ENCODE measurements around the gene PRTG. TPM values are rescaled to one million over a fixed set of nuclear protein-coding genes. Genes with fewer than 3 reads are reported as not detected.
"Not testable (repeated sequence)": the region's sequence is repeated elsewhere in the genome, so short reads cannot be mapped to it uniquely, and the experiment has no call there.

Gene PRTG
- total RNA-seq, 2 experiments from 2014 or later: not detected

DNA sequence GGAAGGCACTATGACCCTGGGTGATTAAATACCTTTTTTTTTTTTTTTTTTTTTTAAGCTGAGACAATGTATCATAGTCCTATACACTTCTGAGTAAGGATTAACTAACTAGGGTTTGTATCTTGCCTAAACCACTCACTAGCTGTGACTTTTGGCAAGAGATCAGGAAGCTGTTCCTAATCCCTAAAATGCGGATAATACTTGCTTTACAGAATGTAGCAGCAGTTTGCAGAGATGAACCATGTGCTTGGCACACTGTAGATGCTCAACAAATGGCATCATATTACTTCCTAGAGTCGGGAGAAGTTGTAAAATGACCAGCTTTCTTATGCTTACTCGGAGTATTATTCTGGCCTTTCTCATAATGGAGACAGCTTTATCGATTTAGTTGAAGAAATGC, 129.2 kb downstream of the PRTG start:
- Mint-ChIP-seq H3K4me3 (no peak overlapping the region), H3K4me1 (ENCODE audit: low read depth) (no peaks in the 10 kb centered on the region), H3K9me3 (no peaks in the 10 kb centered on the region), H3K27me3 (ENCODE audit: low read depth) (peaks cover 28% of the 10 kb centered on the region), H3K27ac (no peak overlapping the region), H3K36me3 (ENCODE audit: low read depth) (no peaks in the 10 kb centered on the region)
- intact Hi-C loops (cut with micrococcal nuclease): no loop called here
- CTCF ChIA-PET: interaction anchor here (0.6 kb wide), 1 partner anchor 118 kb away, joined by 3 read pairs; no protein-coding TSS in a partner anchor
- DNase-seq: no peak

DNA sequence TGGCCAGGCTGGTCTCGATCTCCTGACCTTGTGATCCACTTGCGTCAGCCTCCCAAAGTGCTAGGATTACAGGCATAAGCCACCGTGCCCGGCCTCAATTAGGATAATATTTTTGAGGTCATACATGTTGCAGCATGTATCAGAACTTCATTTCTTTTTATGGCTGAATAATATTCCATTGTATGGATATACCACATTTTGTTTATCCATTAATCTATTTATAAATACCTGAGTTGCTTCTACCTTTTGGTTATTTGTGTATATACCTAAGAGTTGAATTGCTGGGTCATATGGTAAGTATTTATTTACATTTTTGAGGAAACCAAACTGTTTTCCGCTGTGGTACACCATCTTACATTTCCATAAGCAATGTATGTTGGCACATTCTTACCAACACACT, 136.7 kb downstream of the PRTG start:
- CTCF ChIA-PET: no interaction called here
- Mint-ChIP-seq H3K4me3 (no peak overlapping the region), H3K4me1 (ENCODE audit: low read depth) (no peaks in the 10 kb centered on the region), H3K36me3 (ENCODE audit: low read depth) (no peaks in the 10 kb centered on the region), H3K9me3 (peaks cover 13% of the 10 kb centered on the region), H3K27me3 (ENCODE audit: low read depth) (peaks cover 12% of the 10 kb centered on the region), H3K27ac (no peak overlapping the region)
- intact Hi-C loops (cut with micrococcal nuclease): no loop called here
- DNase-seq: no peak

DNA sequence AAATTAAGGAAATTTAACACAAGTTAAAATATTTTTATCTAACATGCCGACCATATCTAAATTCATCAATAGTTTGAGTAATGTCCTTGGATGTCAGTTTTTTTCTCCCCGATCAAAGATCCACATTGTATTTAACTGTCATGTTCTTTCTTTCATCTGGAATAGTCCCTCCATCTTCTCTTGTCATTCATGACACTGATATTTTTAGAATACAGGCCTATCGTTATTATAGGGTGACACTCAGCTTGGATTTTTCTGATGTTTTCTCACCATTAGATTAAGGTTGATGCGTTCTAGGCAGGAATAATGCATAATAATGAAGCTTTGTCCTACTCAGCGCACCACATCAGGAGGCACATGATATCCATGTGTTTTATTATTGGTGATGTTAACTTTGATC, 141.6 kb downstream of the PRTG start:
- Mint-ChIP-seq H3K9me3 (peaks cover 5% of the 10 kb centered on the region), H3K4me3 (no peak overlapping the region), H3K27ac (no peak overlapping the region), H3K36me3 (ENCODE audit: low read depth) (no peaks in the 10 kb centered on the region), H3K27me3 (ENCODE audit: low read depth) (peaks cover 15% of the 10 kb centered on the region), H3K4me1 (ENCODE audit: low read depth) (no peaks in the 10 kb centered on the region)
- DNase-seq: no peak
- intact Hi-C loops (cut with micrococcal nuclease): no loop called here
- CTCF ChIA-PET: interaction anchor here (2.0 kb wide), 1 partner anchor 75 kb away, joined by 6 read pairs; no protein-coding TSS in a partner anchor

DNA sequence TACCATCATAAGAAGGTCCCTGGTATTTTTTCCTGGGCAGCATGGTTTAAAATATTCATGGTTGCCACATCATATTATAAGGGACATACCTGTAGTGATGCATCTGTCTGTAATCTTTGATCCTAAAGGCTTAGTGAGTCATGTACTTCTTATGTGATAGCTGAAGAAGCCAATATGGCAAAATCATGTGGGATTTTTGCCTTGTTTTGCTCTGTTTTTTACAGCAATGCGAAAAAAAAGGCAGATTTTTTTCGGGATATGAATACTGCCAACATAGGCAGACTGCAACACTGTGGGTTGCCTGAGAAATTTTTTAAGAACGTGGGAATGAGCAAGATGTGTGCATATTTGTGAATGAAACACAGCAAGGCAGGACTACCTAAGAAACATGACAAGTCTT, 143.5 kb downstream of the PRTG start:
- CTCF ChIA-PET: no interaction called here
- H3K4me1 Mint-ChIP-seq (ENCODE audit: low read depth): no peaks in the 10 kb centered on the region
- intact Hi-C loops (cut with micrococcal nuclease): no loop called here

DNA sequence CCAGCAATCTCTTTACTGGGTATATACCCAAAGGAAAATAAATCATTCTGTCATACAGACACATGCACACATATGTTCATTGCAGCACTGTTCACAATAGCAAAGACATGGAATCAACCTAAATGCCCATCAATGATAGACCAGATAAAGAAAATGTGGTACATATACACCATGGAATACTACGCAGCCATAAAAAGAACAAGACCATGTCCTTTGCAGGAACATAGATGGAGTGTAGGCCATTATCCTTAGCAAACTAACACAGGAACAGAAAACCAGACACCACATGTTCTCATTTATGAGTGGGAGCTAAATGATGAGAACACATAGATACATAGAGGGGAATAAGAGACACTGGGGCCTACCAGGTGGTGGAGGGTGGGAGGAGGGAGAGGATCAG, 149.9 kb downstream of the PRTG start:
- H3K36me3 Mint-ChIP-seq (ENCODE audit: low read depth); H3K4me3 Mint-ChIP-seq; H3K9me3 Mint-ChIP-seq; H3K4me1 Mint-ChIP-seq (ENCODE audit: low read depth); H3K27ac Mint-ChIP-seq; DNase-seq; intact Hi-C loops (cut with micrococcal nuclease); CTCF ChIA-PET: not testable (repeated sequence)
- H3K27me3 Mint-ChIP-seq (ENCODE audit: low read depth): peaks cover 30% of the 10 kb centered on the region

More for the DNA sequence above, 143.5 kb downstream of the PRTG start:
- Mint-ChIP-seq H3K27ac (no peak overlapping the region), H3K36me3 (ENCODE audit: low read depth) (no peaks in the 10 kb centered on the region), H3K9me3 (no peaks in the 10 kb centered on the region), H3K27me3 (ENCODE audit: low read depth) (peaks cover 15% of the 10 kb centered on the region), H3K4me3 (no peak overlapping the region)
- no peak for DNase-seq

GRCh38 chr15:55590788-55591187, 152.2 kb downstream of the PRTG start:
- Mint-ChIP-seq H3K27me3 (ENCODE audit: low read depth) (peaks cover 29% of the 10 kb centered on the region), H3K36me3 (ENCODE audit: low read depth) (no peaks in the 10 kb centered on the region), H3K27ac (no peak overlapping the region), H3K4me1 (ENCODE audit: low read depth) (no peaks in the 10 kb centered on the region), H3K9me3 (no peaks in the 10 kb centered on the region), H3K4me3 (no peak overlapping the region)
- no peak for DNase-seq
- intact Hi-C loops (cut with micrococcal nuclease): no loop called here
- CTCF ChIA-PET: no interaction called here

- H3K4me1 Mint-ChIP-seq (ENCODE audit: low read depth): no peaks in the 10 kb centered on the region
- no peaks in the 10 kb centered on the region for H3K9me3 Mint-ChIP-seq
- peaks cover 32% of the 10 kb centered on the region for H3K27me3 Mint-ChIP-seq (ENCODE audit: low read depth)
- DNase-seq: no peak
- H3K27ac Mint-ChIP-seq: no peak overlapping the region
- peak overlapping the region; percentile 38 for H3K4me3 Mint-ChIP-seq
- CTCF ChIA-PET: interaction anchor here (1.3 kb wide), 1 partner anchor 54 kb away, joined by 4 read pairs; no protein-coding TSS in a partner anchor
- intact Hi-C loops (cut with micrococcal nuclease): no loop called here
- H3K36me3 Mint-ChIP-seq (ENCODE audit: low read depth): no peaks in the 10 kb centered on the region
Measured at GRCh38 chr15:55589287-55589686, 153.7 kb downstream of the PRTG start.

GRCh38 chr15:55588815-55589115, 154.2 kb downstream of the PRTG start:
- Mint-ChIP-seq H3K4me3 (peak overlapping the region; percentile 38), H3K36me3 (ENCODE audit: low read depth) (no peaks in the 10 kb centered on the region), H3K4me1 (ENCODE audit: low read depth) (no peaks in the 10 kb centered on the region), H3K9me3 (no peaks in the 10 kb centered on the region), H3K27ac (no peak overlapping the region), H3K27me3 (ENCODE audit: low read depth) (peaks cover 38% of the 10 kb centered on the region)
- CTCF ChIA-PET: interaction anchor here (1.3 kb wide), 1 partner anchor 54 kb away, joined by 4 read pairs; no protein-coding TSS in a partner anchor
- no peak for DNase-seq
- intact Hi-C loops (cut with micrococcal nuclease): no loop called here

DNA sequence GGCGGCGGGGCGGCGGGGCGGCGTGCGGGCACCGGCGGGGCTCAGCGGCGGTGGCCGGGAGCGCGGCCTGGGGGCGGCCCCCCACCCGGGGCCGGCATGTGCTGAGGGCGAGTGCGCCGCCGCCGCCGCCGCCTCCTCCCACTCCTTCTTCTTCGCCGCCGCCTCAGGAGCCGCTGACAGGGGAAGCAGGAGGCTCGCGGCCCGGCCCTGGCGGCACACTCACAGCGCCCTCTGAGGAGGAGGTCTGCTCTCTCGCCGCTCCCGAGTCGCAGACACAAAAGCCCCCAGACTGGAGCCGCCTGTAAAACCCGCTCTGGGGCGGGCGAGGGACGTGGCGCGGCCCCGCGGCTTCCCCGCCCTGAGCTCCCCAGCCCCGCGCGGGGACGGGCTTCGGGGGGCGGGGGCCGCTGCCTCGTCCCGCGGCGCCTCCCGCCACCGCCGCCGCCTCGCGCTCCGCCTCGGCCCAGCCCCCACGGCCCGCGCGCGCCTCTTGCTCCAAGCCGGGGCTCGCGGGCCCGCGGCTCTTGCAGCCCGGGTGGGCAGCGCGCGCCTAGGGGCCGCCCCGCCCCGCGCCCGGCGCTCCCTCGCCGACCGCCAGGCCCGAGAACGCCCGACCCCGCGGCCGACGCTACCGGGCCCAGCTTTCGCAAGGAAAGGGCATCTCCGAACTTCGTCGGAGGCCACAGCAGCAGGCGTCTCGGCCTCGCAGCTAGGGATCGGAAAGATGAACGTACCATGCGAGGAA, 154.7 kb downstream of the PRTG start, which contains the start of gene PYGO1:
TSS of gene PYGO1 (minus strand) at position 276 of the 745 bp plus-strand sequence. CDS start 462 bp downstream, outside the sequence.
- intact Hi-C loops (cut with micrococcal nuclease): no loop called here
- Mint-ChIP-seq H3K4me3 (peak within 1 kb of the TSS; percentile 39), H3K27ac (no peak within 1 kb of the TSS), H3K9me3 (no peaks in the 10 kb centered on the region), H3K4me1 (ENCODE audit: low read depth) (no peaks in the 10 kb centered on the region), H3K36me3 (ENCODE audit: low read depth) (no peaks in the 10 kb centered on the region), H3K27me3 (ENCODE audit: low read depth) (peaks cover 39% of the 10 kb centered on the region)
- CTCF ChIA-PET: interaction anchor here (1.3 kb wide), 1 partner anchor 55 kb away, joined by 4 read pairs; no protein-coding TSS in a partner anchor
- peak; percentile 46 for DNase-seq

DNA sequence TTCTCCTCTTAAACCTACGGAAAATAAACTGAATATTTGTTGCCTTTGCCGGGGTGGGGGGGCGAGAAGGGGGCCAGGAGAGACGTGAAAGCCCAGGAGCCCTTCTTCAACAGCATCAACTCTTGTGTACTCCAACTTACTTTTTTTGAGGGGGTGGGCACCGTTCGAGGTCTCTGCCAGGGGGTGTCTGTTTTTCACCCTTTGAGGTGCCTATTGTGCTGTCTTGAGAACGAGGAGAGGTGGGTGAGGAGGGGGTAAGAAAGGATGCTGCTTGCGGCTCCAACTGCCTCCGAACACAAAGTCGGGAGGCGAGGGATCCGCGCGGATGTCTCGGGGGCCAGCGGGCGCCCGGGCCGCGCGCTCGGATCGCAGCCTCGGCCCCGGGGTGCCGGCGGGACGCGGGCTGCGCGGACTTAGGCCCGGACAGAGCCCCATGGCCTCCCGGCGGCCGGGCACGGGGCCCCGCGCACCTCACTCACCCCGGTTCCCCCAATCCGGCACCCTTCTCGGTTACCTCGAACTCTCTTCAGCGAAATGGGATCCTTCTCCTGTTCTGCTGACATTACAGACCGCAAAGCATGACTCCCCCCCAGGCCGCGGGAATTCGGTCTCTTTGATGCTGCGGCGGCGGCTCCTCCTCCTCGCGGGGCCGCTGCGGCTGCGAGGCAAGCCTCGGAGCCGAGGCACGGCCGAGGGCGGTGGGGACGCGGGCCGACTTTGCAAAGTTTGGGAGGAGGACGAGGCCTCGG, 155.5 kb downstream of the PRTG start:
- Mint-ChIP-seq H3K36me3 (ENCODE audit: low read depth) (no peaks in the 10 kb centered on the region), H3K9me3 (no peaks in the 10 kb centered on the region), H3K27me3 (ENCODE audit: low read depth) (peaks cover 38% of the 10 kb centered on the region), H3K27ac (no peak overlapping the region), H3K4me1 (ENCODE audit: low read depth) (no peaks in the 10 kb centered on the region), H3K4me3 (peak overlapping the region; percentile 39)
- peak; percentile 32 for DNase-seq
- intact Hi-C loops (cut with micrococcal nuclease): no loop called here
- CTCF ChIA-PET: interaction anchor here (0.7 kb wide), 1 partner anchor 55 kb away, joined by 3 read pairs; no protein-coding TSS in a partner anchor

DNA sequence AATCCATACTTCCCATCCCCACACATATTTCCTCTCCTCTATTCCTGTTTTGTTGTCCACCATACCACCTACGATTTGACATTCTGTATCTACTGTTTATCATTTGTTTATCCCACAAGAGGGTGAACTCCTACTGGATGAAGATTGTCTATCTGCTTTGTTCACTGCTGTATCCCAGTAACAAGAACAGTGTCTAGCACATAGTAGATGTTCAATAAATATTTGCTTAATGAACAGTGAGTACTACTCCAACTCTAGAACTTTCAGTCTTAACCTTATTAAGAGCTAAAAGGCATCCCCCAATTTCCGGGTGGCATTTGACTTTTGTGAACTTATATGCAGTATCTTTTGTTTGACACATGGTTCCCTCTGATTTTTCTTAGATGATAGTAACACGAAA, 156.1 kb downstream of the PRTG start:
- Mint-ChIP-seq H3K27me3 (ENCODE audit: low read depth) (peaks cover 39% of the 10 kb centered on the region), H3K4me3 (no peak overlapping the region), H3K27ac (no peak overlapping the region), H3K4me1 (ENCODE audit: low read depth) (no peaks in the 10 kb centered on the region), H3K9me3 (no peaks in the 10 kb centered on the region), H3K36me3 (ENCODE audit: low read depth) (no peaks in the 10 kb centered on the region)
- CTCF ChIA-PET: interaction anchor here (0.7 kb wide), 1 partner anchor 54 kb away, joined by 3 read pairs; no protein-coding TSS in a partner anchor
- intact Hi-C loops (cut with micrococcal nuclease): no loop called here
- DNase-seq: no peak

DNA sequence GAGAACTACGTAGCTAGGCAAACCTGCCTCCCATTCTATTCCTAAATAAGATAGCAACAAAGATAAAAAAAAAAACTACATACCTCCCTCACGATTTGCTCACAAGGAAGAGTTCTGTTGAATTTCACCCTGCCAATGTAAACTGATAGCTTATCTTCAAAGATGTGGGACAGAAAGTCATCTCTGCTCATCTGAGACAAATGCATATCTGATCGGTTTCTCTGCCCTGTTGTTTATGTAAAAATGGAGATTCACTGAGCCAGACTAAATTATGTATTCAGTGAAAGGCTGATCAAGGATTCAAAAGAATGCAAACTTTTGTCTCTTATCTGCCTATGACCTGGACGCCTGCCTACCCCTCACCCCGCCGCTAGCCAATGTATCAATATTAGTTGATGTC, 166.0 kb downstream of the PRTG start:
- Mint-ChIP-seq H3K4me3 (no peak overlapping the region), H3K36me3 (ENCODE audit: low read depth) (no peaks in the 10 kb centered on the region), H3K4me1 (ENCODE audit: low read depth) (no peaks in the 10 kb centered on the region), H3K27ac (no peak overlapping the region), H3K27me3 (ENCODE audit: low read depth) (peaks cover 27% of the 10 kb centered on the region), H3K9me3 (no peaks in the 10 kb centered on the region)
- no peak for DNase-seq
- CTCF ChIA-PET: no interaction called here
- intact Hi-C loops (cut with micrococcal nuclease): no loop called here

Data from activated naive CD4-positive, alpha-beta T cell treated with anti-CD3 and anti-CD28 coated beads for 36 hours (primary cell).